Stimulated activated naive CD4-positive, alpha-beta T cell treated with Interleukin-2 at 50 U/mL for 16 hours (primary cell): ENCODE data around the gene PLCD3.

Source experiments
- DNase-seq: peaks from one replicate; lab custom pipeline; 2025; lab: John Stamatoyannopoulos, UW

PLCD3 gene

GRCh38 chr17:45103269-45103795 is 29.0 kb downstream of the PLCD3 start:
- DNase-seq = no peak

- no peak for DNase-seq
These were observed 29.5 kb downstream of the PLCD3 start for GRCh38 chr17:45102856-45103255.

- DNase-seq = no peak
These were observed 30.2 kb downstream of the PLCD3 start for GRCh38 chr17:45101883-45102811.

- DNase-seq = no peak
These were observed 30.8 kb downstream of the PLCD3 start for GRCh38 chr17:45101546-45101882.

- DNase-seq = peak; percentile 55
These were observed 33.3 kb downstream of the PLCD3 start for GRCh38 chr17:45098869-45099616.

- no peak for DNase-seq
These were observed 34.0 kb downstream of the PLCD3 start for GRCh38 chr17:45098081-45098868.

GRCh38 chr17:45096926-45097325 is 35.4 kb downstream of the PLCD3 start:
- DNase-seq = no peak

- DNase-seq = no peak
These were observed 36.2 kb downstream of the PLCD3 start for GRCh38 chr17:45096141-45096540.

- DNase-seq = no peak
These were observed 38.7 kb downstream of the PLCD3 start for GRCh38 chr17:45093444-45094110.

- no peak for DNase-seq
These were observed 39.3 kb downstream of the PLCD3 start for GRCh38 chr17:45092911-45093430.

- no peak for DNase-seq
These were observed 40.4 kb downstream of the PLCD3 start for GRCh38 chr17:45091778-45092425.

GRCh38 chr17:45090711-45091110 is 41.6 kb downstream of the PLCD3 start:
- DNase-seq = no peak

- DNase-seq = no peak
These were observed 43.6 kb downstream of the PLCD3 start for GRCh38 chr17:45088741-45089140.

GRCh38 chr17:45087978-45088377 is 44.3 kb downstream of the PLCD3 start:
- no peak for DNase-seq

- DNase-seq = no peak
These were observed 44.8 kb downstream of the PLCD3 start for GRCh38 chr17:45087504-45087975.

GRCh38 chr17:45086865-45087503 is 45.3 kb downstream of the PLCD3 start:
- DNase-seq = no peak

- DNase-seq = no peak
These were observed 45.9 kb downstream of the PLCD3 start for GRCh38 chr17:45086391-45086790.

GRCh38 chr17:45081047-45081703 is 51.1 kb downstream of the PLCD3 start:
- DNase-seq = no peak

- DNase-seq = no peak
These were observed 54.7 kb downstream of the PLCD3 start for GRCh38 chr17:45077643-45078042.
